ENCODE measurements around the gene MAPK13.
A peak's percentile ranks its signal among the peaks of the same experiment; 100 is the strongest.

MAPK13 gene

GRCh38 chr6:36170704-36171103 lies 40.4 kb downstream of the MAPK13 start:
- Histone ChIP-seq H3K27me3 (replicated peaks; ENCODE audit: insufficient read depth, low read length) (no peaks in the 10 kb centered on the region), H3K36me3 (replicated peaks; ENCODE audit: insufficient read depth, low read length) (no peaks in the 10 kb centered on the region), H4K20me1 (ENCODE audit: insufficient read depth, low read length) (no peaks in the 10 kb centered on the region), H3K4me2 (ENCODE audit: low read depth, low read length) (no peak overlapping the region), H3K79me2 (ENCODE audit: low read length) (no peaks in the 10 kb centered on the region), H3K27ac (ENCODE audit: low read length) (no peak overlapping the region), H3K4me3 (ENCODE audit: low read length) (no peak overlapping the region), H3K9me2 (replicated peaks; ENCODE audit: insufficient read depth, low read length) (no peaks in the 10 kb centered on the region), H3K9me3 (replicated peaks; ENCODE audit: insufficient read depth, low read length) (no peaks in the 10 kb centered on the region), H3K9ac (ENCODE audit: low read length) (no peak overlapping the region), H3K4me1 (ENCODE audit: low read length) (peaks cover 30% of the 10 kb centered on the region), H3F3A (ENCODE audit: insufficient read depth, low read length) (peaks cover 16% of the 10 kb centered on the region), H2AFZ (ENCODE audit: low read length) (no peak overlapping the region)
- DNase-seq, result no peak
- TF ChIP-seq CTCF (IDR thresholded peaks at IDR 0.05; ENCODE audit: low read length) (no peak), EZH2 (optimal IDR thresholded peaks at IDR 0.05; ENCODE audit: low read depth, low read length) (no peak), EZH2phosphoT487 (IDR thresholded peaks at IDR 0.05; ENCODE audit: low read length) (no peak)

GRCh38 chr6:36171573-36171972 lies 41.3 kb downstream of the MAPK13 start:
- Histone ChIP-seq H3K9me3 (replicated peaks; ENCODE audit: insufficient read depth, low read length) (no peaks in the 10 kb centered on the region), H3K4me1 (ENCODE audit: low read length) (peaks cover 30% of the 10 kb centered on the region), H3K4me2 (ENCODE audit: low read depth, low read length) (peak overlapping the region; percentile 56), H3K4me3 (ENCODE audit: low read length) (peak overlapping the region; percentile 7; the same call in 1 of the 2 replicates), H2AFZ (ENCODE audit: low read length) (peak overlapping the region; percentile 46), H3F3A (ENCODE audit: insufficient read depth, low read length) (peaks cover 16% of the 10 kb centered on the region), H3K27me3 (replicated peaks; ENCODE audit: insufficient read depth, low read length) (no peaks in the 10 kb centered on the region), H3K9me2 (replicated peaks; ENCODE audit: insufficient read depth, low read length) (no peaks in the 10 kb centered on the region), H3K9ac (ENCODE audit: low read length) (no peak overlapping the region; the same call in 1 of the 2 replicates), H4K20me1 (ENCODE audit: insufficient read depth, low read length) (no peaks in the 10 kb centered on the region), H3K79me2 (ENCODE audit: low read length) (no peaks in the 10 kb centered on the region), H3K27ac (ENCODE audit: low read length) (peak overlapping the region; percentile 10; the same call in 1 of the 2 replicates), H3K36me3 (replicated peaks; ENCODE audit: insufficient read depth, low read length) (no peaks in the 10 kb centered on the region)
- DNase-seq, result peak; percentile 23
- TF ChIP-seq EZH2 (optimal IDR thresholded peaks at IDR 0.05; ENCODE audit: low read depth, low read length) (no peak), EZH2phosphoT487 (IDR thresholded peaks at IDR 0.05; ENCODE audit: low read length) (no peak), CTCF (IDR thresholded peaks at IDR 0.05; ENCODE audit: low read length) (no peak)

GRCh38 chr6:36177166-36177565 lies 46.9 kb downstream of the MAPK13 start:
- H3K4me3 ChIP-seq (ENCODE audit: low read length), result no peak overlapping the region

More at GRCh38 chr6:36177166-36177565, 46.9 kb downstream of the MAPK13 start:
- H3K27ac ChIP-seq (ENCODE audit: low read length), result no peak overlapping the region
- 0 out of 2 replicates have a peak, but pooled peaks cover under 1% of the 10 kb centered on the region for H3K4me1 ChIP-seq (ENCODE audit: low read length)
- no peak overlapping the region for H3K4me2 ChIP-seq (ENCODE audit: low read depth, low read length)
- no peaks in the 10 kb centered on the region for H3F3A ChIP-seq (ENCODE audit: insufficient read depth, low read length)
- no peaks in the 10 kb centered on the region for H3K27me3 ChIP-seq (replicated peaks; ENCODE audit: insufficient read depth, low read length)
- no peak for DNase-seq
- no peak overlapping the region for H2AFZ ChIP-seq (ENCODE audit: low read length)
- H3K9me3 ChIP-seq (replicated peaks; ENCODE audit: insufficient read depth, low read length), result no peaks in the 10 kb centered on the region
- no peaks in the 10 kb centered on the region for H4K20me1 ChIP-seq (ENCODE audit: insufficient read depth, low read length)
- TF ChIP-seq EZH2 (optimal IDR thresholded peaks at IDR 0.05; ENCODE audit: low read depth, low read length) (no peak), CTCF (IDR thresholded peaks at IDR 0.05; ENCODE audit: low read length) (no peak), EZH2phosphoT487 (IDR thresholded peaks at IDR 0.05; ENCODE audit: low read length) (no peak)
- no peak overlapping the region for H3K9ac ChIP-seq (ENCODE audit: low read length)
- H3K9me2 ChIP-seq (replicated peaks; ENCODE audit: insufficient read depth, low read length), result no peaks in the 10 kb centered on the region
- H3K79me2 ChIP-seq (ENCODE audit: low read length), result no peaks in the 10 kb centered on the region
- no peaks in the 10 kb centered on the region for H3K36me3 ChIP-seq (replicated peaks; ENCODE audit: insufficient read depth, low read length)
